K562 (cell line): ENCODE measurements around the gene IP6K3. TPM values are rescaled to one million over a fixed set of nuclear protein-coding genes. Genes with fewer than 3 reads are reported as not detected.

ENCODE experiments used
- ATAC-seq: fragments of 200-7000 bp; cut with Tn5 transposase; 3 replicates; pipeline ENCODE4 v1.9.1; 2020; ENCODE audit warnings: moderate library complexity
- BruUV-seq: library from RNA; stranded (reverse); fragments of 400-500 nt; replicated peaks from 2 replicates; lab custom pipeline; 2021; lab: Mats Ljungman, UMichigan
- CTCF ChIA-PET: fragments of 300-600 bp; formaldehyde crosslinking; extraction: SDS; loops from one replicate; lab custom pipeline; 2021; ENCODE audit warnings: low intra/inter-chr PET ratio; lab: Yijun Ruan, JAX
- POLR2A ChIA-PET: fragments of 300-600, 350-650 bp; sonication (Branson Sonifier 250); formaldehyde crosslinking; extraction: SDS; loops from one replicate; lab custom pipeline; 2021; ENCODE audit warnings: antibody characterized with exemption, inconsistent platforms; lab: Yijun Ruan, JAX
- DNase-seq, 4 experiments: peaks; one replicate each; pipeline versions ENCODE4 v3.0.0 to v3.0.0-alpha.2; 2011 to 2018; ENCODE audit warnings: low spot score in 3 of 4, mixed read lengths in 3 of 4; ENCODE audit errors: extremely low read depth in 1 of 4
- FAIRE-seq: peaks from 2 replicates; lab custom pipeline; 2011; peaks lifted over from hg19 to GRCh38; lab: Jason Lieb, UNC
- H2AFZ ChIP-seq: 2 replicates; pipeline ENCODE4 v1.6.0; 2011; ENCODE audit warnings: low read depth, low read length, control low read depth, inconsistent platforms
- H3K27ac ChIP-seq: fragments of 200-600 bp; 3 replicates; pipeline ENCODE4 v1.8.0; 2011; ENCODE audit warnings: low read depth, mild to moderate bottlenecking, control low read depth, inconsistent platforms, low read length, moderate library complexity, mixed read lengths; ENCODE audit errors: extremely low read depth
- H3K27me3 ChIP-seq, 2 experiments: fragments of 300-600 bp in 1 of 2; 2 replicates in 1 of 2; 3 replicates in 1 of 2; pipeline versions ENCODE4 v1.6.0 to v1.8.0; 2011; ENCODE audit warnings: inconsistent platforms in 2 of 2, low read length in 2 of 2, mild to moderate bottlenecking in 1 of 2, mixed read lengths in 1 of 2, moderate library complexity in 1 of 2; ENCODE audit not compliant: control insufficient read depth in 2 of 2, insufficient read depth in 2 of 2
- H3K36me3 ChIP-seq: fragments of 300-600 bp; 3 replicates; pipeline ENCODE4 v1.8.0; 2011; ENCODE audit warnings: mild to moderate bottlenecking, low read length, inconsistent platforms; ENCODE audit not compliant: control insufficient read depth, insufficient read depth
- H3K4me1 ChIP-seq, 2 experiments: fragments of 200-600 bp in 1 of 2; replicated peaks in 1 of 2; 2 replicates in 1 of 2; 3 replicates in 1 of 2; pipeline versions ENCODE4 v1.5.1 to v1.8.0; 2011; ENCODE audit warnings: inconsistent platforms in 2 of 2, low read length in 2 of 2, mild to moderate bottlenecking in 1 of 2, mixed read lengths in 1 of 2, moderate library complexity in 1 of 2; ENCODE audit not compliant: control insufficient read depth in 2 of 2, insufficient read depth in 2 of 2
- H3K4me2 ChIP-seq: 2 replicates; pipeline ENCODE4 v1.6.1; 2011; ENCODE audit warnings: low read length, control low read depth, inconsistent platforms, mixed read lengths; ENCODE audit not compliant: insufficient read depth
- H3K4me3 ChIP-seq: fragments of 200-600 bp; sonication (generic), shearing (Covaris generic); 2 replicates; pipeline ENCODE4 v1.5.1; 2016; ENCODE audit warnings: control low read depth, inconsistent platforms
- H3K79me2 ChIP-seq: fragments of 200-600 bp; 3 replicates; pipeline ENCODE4 v1.8.0; 2011; ENCODE audit warnings: low read length, inconsistent platforms; ENCODE audit not compliant: control insufficient read depth, insufficient read depth
- H3K9ac ChIP-seq, 2 experiments: 2 replicates each; pipeline versions ENCODE4 v1.6.0 to v1.6.1; 2011; ENCODE audit warnings: low read depth in 2 of 2, low read length in 2 of 2, control low read depth in 1 of 2, inconsistent platforms in 1 of 2, mild to moderate bottlenecking in 1 of 2, mixed read lengths in 1 of 2; ENCODE audit not compliant: insufficient read depth in 1 of 2
- H3K9me1 ChIP-seq: one replicate; pipeline ENCODE4 v1.6.0; 2011; ENCODE audit warnings: inconsistent platforms, mild to moderate bottlenecking, low read length, moderate library complexity; ENCODE audit not compliant: control insufficient read depth, insufficient read depth
- H3K9me3 ChIP-seq: replicated peaks from 2 replicates; pipeline ENCODE4 v1.5.1; 2011; ENCODE audit warnings: low read depth, low read length, inconsistent platforms; ENCODE audit not compliant: control insufficient read depth, insufficient read depth
- H4K20me1 ChIP-seq: replicated peaks from 2 replicates; pipeline ENCODE4 v1.6.1; 2011; ENCODE audit warnings: low read length, inconsistent platforms, mixed read lengths; ENCODE audit not compliant: control insufficient read depth, insufficient read depth
- ARNT ChIP-seq, 2 experiments: fragments of 450-650 bp; IDR thresholded peaks; 2 replicates each; pipeline ENCODE4 v1.6.1; 2016; ENCODE audit warnings: mild to moderate bottlenecking in 1 of 2
- E2F8 ChIP-seq: fragments of 450-650 bp; IDR thresholded peaks from 2 replicates; pipeline ENCODE4 v1.7.1; 2018; ENCODE audit warnings: mild to moderate bottlenecking, low read depth; ENCODE audit not compliant: partially characterized antibody
- EWSR1 ChIP-seq: fragments of 450-650 bp; IDR thresholded peaks from 2 replicates; pipeline ENCODE4 v1.6.1; 2018; ENCODE audit warnings: borderline replicate concordance, mild to moderate bottlenecking, low read depth, moderate library complexity; ENCODE audit not compliant: partially characterized antibody
- NBN ChIP-seq: fragments of 450-650 bp; IDR thresholded peaks from 2 replicates; pipeline ENCODE4 v1.6.1; 2016; ENCODE audit warnings: low read depth, mild to moderate bottlenecking
- ZNF431 ChIP-seq: sonication (generic); formaldehyde crosslinking; IDR thresholded peaks from 2 replicates; pipeline ENCODE4 v1.8.0; 2022; ENCODE audit warnings: mild to moderate bottlenecking, missing genetic modification reagents
- ZNF584 ChIP-seq: fragments of 200-800 bp; sonication (Bioruptor generic); IDR thresholded peaks from 2 replicates; pipeline ENCODE4 v1.6.1; 2016; ENCODE audit warnings: low read depth, mild to moderate bottlenecking, missing genetic modification characterization, missing compliant biosample characterization
- WGBS: fragments of 100-300 bp; shearing (Covaris generic); methylation state at CpG from one replicate; pipeline ENCODE4 v1.1.6; 2016; ENCODE audit warnings: low coverage, mixed read lengths; ENCODE audit not compliant: insufficient coverage; ENCODE audit errors: missing lambda C conversion rate; 5-methylcytosine and 5-hydroxymethylcytosine counted together
- in situ Hi-C: fragments of 300-500 bp; cut with MboI; formaldehyde crosslinking; loops from 4 replicates; pipeline ENCODE4 v1.15.0; 2018; ENCODE audit warnings: inconsistent platforms, mixed read lengths
- intact Hi-C: fragments of 100-400 bp; cut with micrococcal nuclease; formaldehyde crosslinking; loops from 2 replicates; pipeline ENCODE4 v1.14.2; 2022
- polyA plus RNA-seq, 8 experiments: library from polyadenylated mRNA; depleted of rRNA in 4 of 8; stranded (reverse) in 5 of 8; unstranded in 3 of 8; fragments of >200 nt; fragmentation: Nextera tagmentation in 2 of 8; fragmentation: Illumina TruSeq in 1 of 8; extraction: Ambion mirVana in 2 of 8; extraction: Trizol in 1 of 8; gene quantifications; 2 replicates each; pipeline versions ENCODE4 v1.2.1 to v1.2.3, GENCODE V29; 2011 to 2014; ENCODE audit warnings: inconsistent platforms in 1 of 8, missing spikeins in 1 of 8
- total RNA-seq, 7 experiments: library from RNA; depleted of rRNA in 6 of 7; stranded (reverse); fragments of >200 nt in 6 of 7; fragmentation: Illumina TruSeq in 2 of 7; extraction: Trizol in 2 of 7; gene quantifications; 2 replicates each; pipeline versions ENCODE4 v1.2.1 to v1.2.3, GENCODE V29; 2011 to 2021; ENCODE audit warnings: low replicate concordance in 1 of 7

The IP6K3 gene
- total and polyA plus RNA-seq, 9 of the 15 experiments (the other 6 are each of a cell fraction or from before 2014, with no cell fraction given), result not detected

DNA sequence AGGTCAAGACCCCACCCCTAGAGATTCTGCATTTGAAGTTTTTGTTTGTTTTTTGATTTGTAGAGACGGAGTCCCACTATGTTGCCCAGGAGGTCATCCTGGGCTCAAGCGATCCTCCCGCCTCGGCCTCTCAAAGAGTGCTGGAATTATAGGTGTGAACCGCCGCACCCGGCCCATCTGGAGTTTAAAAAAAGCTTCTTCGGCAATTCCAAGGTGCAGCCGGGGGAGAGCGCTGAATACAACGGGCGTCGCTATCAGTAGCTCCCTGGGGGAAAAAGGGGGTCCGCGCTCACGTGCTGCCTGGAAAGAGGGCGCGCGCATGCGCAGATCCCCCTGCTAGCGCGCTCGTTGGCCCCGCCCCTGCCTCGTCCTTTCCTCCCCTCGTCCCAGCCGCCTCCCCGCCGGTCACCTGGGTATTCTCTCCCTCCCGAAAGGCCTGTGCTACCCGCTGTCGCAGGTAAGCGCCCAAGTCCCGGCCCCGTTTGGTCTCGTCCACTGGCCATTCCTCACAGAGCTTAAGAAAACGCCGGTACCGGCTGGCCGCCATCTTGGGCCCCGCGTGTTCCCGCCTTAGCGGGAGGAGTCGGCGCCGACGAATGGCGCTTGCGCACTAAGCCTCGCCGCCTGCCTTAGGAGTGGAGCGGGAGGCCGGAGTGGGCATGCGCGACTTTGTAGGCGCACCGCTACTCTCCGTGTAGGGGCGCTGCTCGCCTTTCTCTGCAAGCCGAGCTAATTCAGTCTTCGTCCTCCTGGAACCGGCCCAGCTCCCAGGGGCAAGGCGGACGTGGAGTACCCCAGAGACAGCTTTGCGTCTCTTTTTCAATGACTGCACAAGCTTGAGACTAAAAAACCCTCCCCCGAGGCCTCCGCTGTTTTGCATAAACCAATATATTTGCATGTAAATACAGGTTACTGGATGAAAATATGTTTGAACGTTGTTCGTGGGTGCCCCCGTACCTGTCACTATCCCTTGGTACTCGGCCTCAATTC lies 35.3 kb downstream of the IP6K3 start, which contains the start of gene UQCC2 (continued):
- TF ChIP-seq E2F8, result peak; percentile 80
- TF ChIP-seq ZNF584, result no peak

- in situ Hi-C loops, result no loop called here
- TF ChIP-seq EWSR1 (no peak), ARNT (IDR thresholded peaks at IDR 0.05) (no peak), ZNF431 (CRISPR knock-in tag) (peak; percentile 44; the same call in 1 of the 2 replicates), NBN (no peak)
Observed at GRCh38 chr6:33710296-33711121, 36.2 kb downstream of the IP6K3 start.

More at GRCh38 chr6:33710296-33711121, 36.2 kb downstream of the IP6K3 start:
- ATAC-seq, result peak; percentile 17
- Histone ChIP-seq H3K36me3 (peaks cover 40% of the 10 kb centered on the region), H3K27ac (peak overlapping the region; percentile 93), H3K4me2 (peak overlapping the region; percentile 96), H3K79me2 (peaks cover 25% of the 10 kb centered on the region), H3K27me3 (peaks cover 0 to 5% of the 10 kb centered on the region in 2 experiments; a peak in 3 of 5 replicates), H3K9me1 (no peaks in the 10 kb centered on the region), H2AFZ (peak overlapping the region; percentile 97), H3K4me3 (peak overlapping the region; percentile 58), H3K9me3 (no peaks in the 10 kb centered on the region), H3K4me1 (peaks cover 12 to 21% of the 10 kb centered on the region in 2 experiments), H4K20me1 (no peaks in the 10 kb centered on the region), H3K9ac (peak overlapping the region; percentile 90 to 98)
- 56% methylated on average over 15 of the region's 15 CpGs for WGBS
- BruUV-seq, result no TSS peak
- POLR2A ChIA-PET, result interaction anchor here (0.6 to 2.1 kb wide), 16 partner anchors 10 to 269 kb away, joined by 3 to 14 read pairs (median 6); partner anchors contain the start of genes BAK1 and ITPR3
- peak; percentile 24 to 39 (median 36) for DNase-seq
- peak; percentile 59 for FAIRE-seq
- intact Hi-C loops, result loop anchor here (1.0 kb wide), 2 partner anchors 34 to 52 kb away; no protein-coding TSS in a partner anchor
- CTCF ChIA-PET, result interaction anchor here (0.7 to 2.3 kb wide), 3 partner anchors 34 to 344 kb away, joined by 3 to 14 read pairs (median 4); no protein-coding TSS in a partner anchor
